ENCODE measurements around the gene EMILIN3. TPM values are rescaled to one million over a fixed set of nuclear protein-coding genes. Genes with fewer than 3 reads are reported as not detected.

The EMILIN3 gene
- total and polyA plus RNA-seq, 2 of the 8 experiments (the other 6 are each of a cell fraction or from before 2014, with no cell fraction given) = 3.8 to 5.2 TPM

- TF ChIP-seq TAF1 (IDR thresholded peaks at IDR 0.05; ENCODE audit: low read depth, low read length) (no peak), ASH2L (IDR thresholded peaks at IDR 0.05; ENCODE audit: low read length) (no peak), JUN (IDR thresholded peaks at IDR 0.05; ENCODE audit: low read depth, low read length) (no peak), MAFK (IDR thresholded peaks at IDR 0.05; ENCODE audit: low read depth, low read length) (no peak), EGR1 (IDR thresholded peaks at IDR 0.05; ENCODE audit: borderline replicate concordance, low read depth, low read length) (no peak), SIRT6 (IDR thresholded peaks at IDR 0.05; ENCODE audit: low read length) (no peak)
Measured at GRCh38 chr20:41367956-41368355, 1.3 kb upstream of the EMILIN3 start (continued).

Measured in H1 (cell line).